GM18861 (cell line): ENCODE results near the gene RPS18.
"Not testable (repeated sequence)": the region's sequence is repeated elsewhere in the genome, so short reads cannot be mapped to it uniquely, and the experiment has no call there.

Source experiments
- ATAC-seq: cut with Tn5 transposase; IDR thresholded peaks from one replicate; pipeline ENCODE4 v1.9.1; 2021; ENCODE audit not compliant: unreplicated experiment

RPS18 gene

DNA sequence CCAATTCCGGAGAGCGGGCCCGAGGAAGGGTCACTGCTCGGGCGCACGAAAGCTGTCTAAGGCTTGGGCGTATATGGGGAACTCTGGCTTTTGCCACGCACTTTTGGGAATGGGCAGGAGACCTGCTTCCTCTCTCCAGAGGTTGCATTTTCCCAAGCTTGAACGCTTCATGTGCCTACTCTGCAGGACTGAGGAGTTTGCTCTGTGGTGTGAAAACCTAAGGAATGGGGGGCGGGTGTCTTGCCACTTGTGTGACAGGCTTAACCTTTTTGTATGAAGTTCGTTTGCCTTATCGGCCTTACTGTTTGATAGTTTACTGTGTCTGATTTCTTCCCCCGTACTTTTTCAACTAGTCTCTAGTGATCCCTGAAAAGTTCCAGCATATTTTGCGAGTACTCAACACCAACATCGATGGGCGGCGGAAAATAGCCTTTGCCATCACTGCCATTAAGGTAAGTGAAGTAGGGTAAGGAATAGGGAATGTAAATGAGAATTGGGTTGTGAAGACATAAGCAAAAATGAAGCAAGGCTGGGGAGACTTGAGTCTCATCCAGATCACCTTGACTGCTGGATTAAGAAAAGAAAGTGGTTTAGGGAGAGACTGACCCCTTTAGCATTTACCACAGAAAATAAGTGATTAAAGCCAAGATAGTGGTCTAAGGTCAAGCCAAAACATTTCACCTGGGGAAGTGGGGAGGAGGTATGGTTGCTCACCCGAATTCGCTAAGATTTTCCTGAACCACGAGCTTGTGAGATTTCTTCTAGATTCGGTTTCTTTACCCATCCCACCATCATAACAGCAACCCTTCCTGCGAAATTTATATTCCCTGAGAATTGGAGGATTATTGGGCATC is 627 bp downstream of the RPS18 start:
- no peak for ATAC-seq

- no peak for ATAC-seq
Observed at GRCh38 chr6:33273129-33273923, 1.5 kb downstream of the RPS18 start.

DNA sequence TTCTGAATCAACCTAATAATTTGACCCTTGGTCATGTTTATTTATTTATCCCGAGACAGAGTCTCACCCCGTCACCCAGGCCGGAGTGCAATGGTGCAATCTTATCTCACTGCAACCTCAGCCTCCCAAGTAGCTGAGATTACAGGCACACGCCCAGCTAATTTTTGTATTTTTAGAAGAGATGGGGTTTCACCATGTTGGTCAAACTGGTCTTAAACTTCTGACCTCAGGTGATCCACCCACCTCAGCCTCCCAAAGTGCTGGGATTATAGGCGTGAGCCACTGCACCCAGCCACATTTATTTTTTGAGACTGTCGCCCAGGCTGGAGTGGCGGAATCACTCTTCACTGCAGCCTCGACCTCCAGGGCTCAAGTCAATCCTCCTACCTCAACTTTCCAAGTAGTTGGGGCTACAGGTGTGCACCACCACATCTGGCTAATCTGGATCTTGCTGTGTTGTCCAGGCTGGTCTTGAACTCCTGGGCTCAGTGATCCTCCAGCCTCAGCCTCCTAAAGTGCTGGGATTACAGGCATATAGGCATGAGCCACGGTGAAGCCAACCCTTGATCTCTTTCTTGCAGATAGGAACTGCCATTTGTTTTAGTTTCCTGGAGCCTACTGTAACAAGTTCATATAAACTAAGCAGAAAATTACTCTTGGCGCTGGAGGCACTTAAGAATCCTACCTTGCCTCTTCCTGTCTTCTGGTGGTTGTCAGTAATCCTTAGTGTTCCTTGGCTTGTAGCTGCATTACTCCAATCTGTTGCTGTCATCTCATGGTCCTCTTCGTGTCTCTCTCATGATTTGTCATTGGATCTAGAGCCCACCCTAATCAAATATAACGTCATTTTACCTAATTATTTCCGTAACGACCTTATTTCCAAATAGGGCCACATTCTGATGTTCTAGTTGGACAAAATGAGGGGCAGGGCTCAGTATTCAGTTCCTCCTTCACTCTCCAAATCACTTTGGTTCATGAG is 2.3 kb downstream of the RPS18 start:
- ATAC-seq = no peak

GRCh38 chr6:33275795-33276580 is 4.1 kb downstream of the RPS18 start:
- not testable (repeated sequence) for ATAC-seq

GRCh38 chr6:33276581-33276863 is 4.6 kb downstream of the RPS18 start:
- no peak for ATAC-seq

GRCh38 chr6:33276864-33277662 is 5.2 kb downstream of the RPS18 start, which contains the start of gene B3GALT4:
Gene B3GALT4, plus strand, starts transcription at chr6:33277123. Its CDS starts 297 bp downstream, at chr6:33277420.
- ATAC-seq = peak; percentile 32

- no peak for ATAC-seq
Observed at GRCh38 chr6:33277663-33278391, 6.0 kb downstream of the RPS18 start.

DNA sequence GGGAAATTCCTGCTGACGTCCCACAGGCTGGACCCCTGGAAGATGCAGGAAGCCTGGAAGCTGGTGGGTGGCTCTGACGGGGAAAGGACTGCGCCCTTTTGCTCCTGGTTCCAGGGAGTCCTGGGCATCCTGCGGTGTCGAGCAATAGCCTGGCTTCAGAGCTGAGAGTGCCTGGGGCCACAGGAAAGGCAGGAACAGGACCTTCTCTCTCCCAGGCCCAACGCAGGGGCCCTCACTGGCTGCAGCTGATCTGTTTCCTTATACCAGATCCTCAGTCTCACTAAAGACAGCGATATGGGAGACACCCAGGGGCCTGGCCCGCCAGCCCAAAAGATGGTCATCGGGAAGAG is 6.5 kb downstream of the RPS18 start:
- ATAC-seq = no peak

- no peak for ATAC-seq
Observed at GRCh38 chr6:33278810-33279209, 6.9 kb downstream of the RPS18 start.

DNA sequence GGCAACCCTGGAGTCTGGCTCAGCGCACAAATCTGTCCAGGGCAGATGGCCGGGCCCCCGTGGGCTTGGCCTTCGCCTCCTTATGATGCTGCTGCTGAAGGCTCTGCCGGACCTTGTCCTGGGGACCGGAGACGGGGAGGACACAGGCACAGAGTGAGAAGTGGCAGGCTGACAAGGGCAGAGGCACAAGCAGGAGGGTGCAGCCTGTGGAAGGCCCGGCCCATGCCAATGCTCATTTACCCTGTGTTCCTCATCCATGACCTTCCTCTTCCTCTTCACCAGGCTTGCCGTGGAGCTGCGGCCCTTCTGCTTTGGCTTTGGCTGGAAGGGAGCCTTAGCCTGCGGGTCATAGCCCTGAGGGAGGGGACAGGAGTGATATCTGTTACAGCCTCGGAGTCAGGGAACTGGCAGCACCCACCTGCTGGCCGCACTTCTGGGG is 7.4 kb downstream of the RPS18 start:
- ATAC-seq = no peak

- no peak for ATAC-seq
Observed at GRCh38 chr6:33279971-33280511, 8.2 kb downstream of the RPS18 start.

DNA sequence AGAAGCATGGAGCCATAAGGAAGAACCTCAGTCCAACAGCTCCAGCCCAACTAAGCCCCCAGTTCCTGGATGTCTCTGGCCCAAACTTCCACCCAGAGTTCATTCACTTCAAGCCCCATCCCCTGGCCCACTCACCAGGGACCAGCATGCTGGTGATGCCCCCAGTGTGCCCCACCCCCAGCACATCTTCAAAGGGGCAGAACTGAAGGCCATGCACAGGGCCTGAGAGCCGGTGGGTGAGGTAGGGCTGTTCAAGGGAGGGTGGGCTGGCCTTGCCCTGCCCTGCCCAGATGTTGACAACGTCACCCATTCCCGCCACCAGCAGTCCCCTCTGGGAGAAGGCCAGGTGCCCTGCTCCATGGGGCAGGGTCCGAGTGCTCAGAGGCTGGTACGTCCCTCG is 8.7 kb downstream of the RPS18 start:
- ATAC-seq = no peak

DNA sequence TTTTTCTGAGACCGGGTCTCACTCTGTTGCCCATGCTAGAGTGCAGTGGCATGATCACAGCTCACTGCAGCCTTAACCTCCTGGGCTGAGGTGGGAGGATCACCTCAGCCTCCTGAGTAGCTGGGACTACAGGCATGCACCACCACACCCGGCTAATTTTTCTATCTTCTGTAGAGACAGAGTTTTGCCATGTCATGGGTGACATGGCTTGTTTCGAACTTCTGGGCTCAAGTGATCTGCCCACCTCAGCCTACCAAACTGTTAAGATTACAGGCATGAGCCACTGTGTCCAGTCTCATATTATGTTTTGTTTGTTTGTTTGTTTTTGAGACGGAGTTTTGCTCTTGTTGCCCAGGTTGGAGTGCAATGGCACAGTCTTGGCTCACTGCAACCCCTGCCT is 13.3 kb downstream of the RPS18 start:
- not testable (repeated sequence) for ATAC-seq

- no peak for ATAC-seq
Observed at GRCh38 chr6:33286946-33287914, 15.4 kb downstream of the RPS18 start.

DNA sequence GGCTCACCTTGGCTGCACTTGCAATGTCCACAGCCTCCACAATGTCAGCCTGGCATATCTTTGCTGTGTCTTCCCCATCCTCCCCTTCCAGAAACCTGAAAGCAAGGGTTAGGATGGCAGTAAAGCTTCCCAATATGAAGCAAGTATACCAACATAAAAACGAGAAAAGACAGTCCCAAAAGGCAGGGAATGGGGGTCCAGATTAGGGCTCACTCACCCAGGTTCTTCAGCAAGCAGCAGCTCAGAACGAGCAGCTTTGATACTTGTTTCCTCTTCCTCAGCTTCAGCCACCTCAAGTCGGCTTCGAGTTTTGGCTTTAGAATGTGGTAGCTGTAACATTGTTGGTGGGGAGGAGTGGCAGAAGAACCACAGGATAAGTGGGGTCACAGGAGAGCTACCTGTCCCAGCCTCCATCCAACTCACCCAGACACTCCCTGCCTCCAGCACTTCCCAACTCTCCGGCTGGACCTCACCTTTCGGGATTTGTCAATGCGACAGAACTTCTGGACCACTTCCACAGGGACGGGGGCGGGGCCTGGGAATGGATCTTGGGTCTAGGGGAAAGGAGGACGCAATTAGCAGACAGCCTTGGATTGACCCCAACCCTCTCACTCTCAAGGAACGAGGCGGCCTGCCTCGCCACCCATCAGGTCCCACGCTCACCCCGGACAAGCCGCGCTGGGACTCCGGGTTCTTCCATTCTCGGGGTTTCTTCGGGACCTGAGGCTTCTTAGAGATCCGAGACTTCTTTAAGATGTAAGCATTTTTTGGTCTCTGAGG is 16.5 kb downstream of the RPS18 start:
- no peak for ATAC-seq

DNA sequence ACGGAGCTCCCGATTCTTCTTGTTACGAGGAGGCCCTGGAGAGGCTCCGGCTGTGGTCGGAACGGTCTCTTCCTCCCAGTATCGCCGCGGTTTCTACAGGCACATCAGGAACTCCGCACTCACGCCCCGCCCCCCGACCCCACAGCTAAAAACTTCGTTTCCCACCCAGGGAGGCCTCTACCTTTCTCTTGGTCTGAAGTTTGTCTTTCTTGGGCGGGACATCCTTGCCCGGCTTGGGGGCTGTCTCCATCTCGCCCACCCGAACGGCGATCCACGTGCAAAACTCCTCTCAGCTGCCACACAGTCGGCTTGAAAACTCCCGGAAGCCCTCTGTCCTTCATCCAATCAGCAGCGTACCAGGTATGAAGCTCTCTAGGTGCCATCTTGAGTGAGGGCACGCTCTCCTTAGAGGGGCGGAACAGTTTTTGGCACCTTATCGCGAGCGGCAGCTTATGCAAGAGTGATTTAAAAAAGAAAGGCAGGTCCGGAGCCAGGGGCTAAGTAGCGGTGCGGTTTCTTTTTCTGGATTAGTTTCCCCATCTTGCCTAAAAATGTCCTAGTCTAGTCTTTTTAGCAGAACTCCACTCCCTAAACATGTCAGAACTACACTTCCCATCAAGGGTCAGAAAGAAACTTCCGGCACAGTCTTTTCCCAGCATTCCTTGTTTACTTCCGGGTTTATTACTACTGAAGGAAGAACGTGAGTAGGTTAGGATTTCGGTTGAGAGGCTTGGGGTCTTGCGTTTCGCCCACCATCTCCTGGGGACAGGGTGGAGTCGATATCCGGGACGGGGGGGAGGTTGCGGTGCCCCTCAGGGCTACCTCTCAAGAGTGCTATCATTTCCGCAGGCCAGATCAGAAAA is 17.3 kb downstream of the RPS18 start, which contains the start of the genes PFDN6 and WDR46:
PFDN6 (plus strand) TSS at position 681 of the 863 bp plus-strand sequence. CDS start 256 bp downstream, outside the sequence.
WDR46 (minus strand) TSS at position 319 of the 863 bp plus-strand sequence; CDS start at position 250, 69 bp downstream.
- peak; percentile 76 for ATAC-seq
